ENCODE results near the gene IL3.
A peak's percentile ranks its signal among the peaks of the same experiment; 100 is the strongest.

IL3 gene

GRCh38 chr5:132059043-132059695, 1.3 kb upstream of the IL3 start:
- Histone ChIP-seq H3K9me3 (ENCODE audit: severe bottlenecking) (no peaks in the 10 kb centered on the region), H3K27ac (ENCODE audit: poor library complexity, severe bottlenecking) (no peak overlapping the region), H3K36me3 (ENCODE audit: low read depth) (no peaks in the 10 kb centered on the region), H3K4me3 (ENCODE audit: severe bottlenecking) (no peak overlapping the region), H3K27me3 (ENCODE audit: insufficient read depth, poor library complexity, severe bottlenecking) (no peaks in the 10 kb centered on the region), H3K4me1 (ENCODE audit: insufficient read depth, poor library complexity, severe bottlenecking) (no peaks in the 10 kb centered on the region)
- DNase-seq (ENCODE audit: low spot score) (peak; percentile 63), ATAC-seq (ENCODE audit: low read depth) (no peak)
- no peak for TF ChIP-seq CTCF (IDR thresholded peaks at IDR 0.05; ENCODE audit: poor library complexity, severe bottlenecking)

GRCh38 chr5:132059696-132060500, 557 bp upstream of the IL3 start:
- Histone ChIP-seq H3K4me3 (ENCODE audit: severe bottlenecking) (no peak overlapping the region), H3K9me3 (ENCODE audit: severe bottlenecking) (no peaks in the 10 kb centered on the region), H3K4me1 (ENCODE audit: insufficient read depth, poor library complexity, severe bottlenecking) (no peaks in the 10 kb centered on the region), H3K27me3 (ENCODE audit: insufficient read depth, poor library complexity, severe bottlenecking) (no peaks in the 10 kb centered on the region), H3K36me3 (ENCODE audit: low read depth) (no peaks in the 10 kb centered on the region), H3K27ac (ENCODE audit: poor library complexity, severe bottlenecking) (no peak overlapping the region)
- DNase-seq (ENCODE audit: low spot score) (peak; percentile 56), ATAC-seq (ENCODE audit: low read depth) (no peak)
- TF ChIP-seq CTCF (IDR thresholded peaks at IDR 0.05; ENCODE audit: poor library complexity, severe bottlenecking) = no peak

GRCh38 chr5:132063090-132063911, 2.8 kb downstream of the IL3 start:
- no peaks in the 10 kb centered on the region for H3K36me3 ChIP-seq (ENCODE audit: low read depth)
- peak; percentile 48; the same call in 2 of the 3 replicates for ATAC-seq (ENCODE audit: low read depth)
- H3K27me3 ChIP-seq (ENCODE audit: insufficient read depth, poor library complexity, severe bottlenecking) = no peaks in the 10 kb centered on the region
- H3K4me1 ChIP-seq (ENCODE audit: insufficient read depth, poor library complexity, severe bottlenecking) = no peaks in the 10 kb centered on the region
- peak; percentile 98 for TF ChIP-seq CTCF (IDR thresholded peaks at IDR 0.05; ENCODE audit: poor library complexity, severe bottlenecking)
- peak; percentile 71 for DNase-seq (ENCODE audit: low spot score)
- H3K27ac ChIP-seq (ENCODE audit: poor library complexity, severe bottlenecking) = no peak overlapping the region
- no peak overlapping the region for H3K4me3 ChIP-seq (ENCODE audit: severe bottlenecking)
- no peaks in the 10 kb centered on the region for H3K9me3 ChIP-seq (ENCODE audit: severe bottlenecking)

- TF ChIP-seq CTCF (IDR thresholded peaks at IDR 0.05; ENCODE audit: poor library complexity, severe bottlenecking) = no peak
- Histone ChIP-seq H3K4me3 (ENCODE audit: severe bottlenecking) (no peak overlapping the region), H3K36me3 (ENCODE audit: low read depth) (no peaks in the 10 kb centered on the region), H3K27me3 (ENCODE audit: insufficient read depth, poor library complexity, severe bottlenecking) (no peaks in the 10 kb centered on the region), H3K9me3 (ENCODE audit: severe bottlenecking) (no peaks in the 10 kb centered on the region), H3K27ac (ENCODE audit: poor library complexity, severe bottlenecking) (no peak overlapping the region), H3K4me1 (ENCODE audit: insufficient read depth, poor library complexity, severe bottlenecking) (no peaks in the 10 kb centered on the region)
- no peak for ATAC-seq (ENCODE audit: low read depth)
- peak; percentile 49 for DNase-seq (ENCODE audit: low spot score)
These were observed 3.7 kb downstream of the IL3 start for GRCh38 chr5:132064140-132064539.
